Measurements from ENCODE around the gene MIP. TPM values are rescaled to one million over a fixed set of nuclear protein-coding genes. Genes with fewer than 3 reads are reported as not detected.

MIP gene
- total and polyA plus RNA-seq, 2 of the 4 experiments (the other 2 are of a cell fraction) = not detected

DNA sequence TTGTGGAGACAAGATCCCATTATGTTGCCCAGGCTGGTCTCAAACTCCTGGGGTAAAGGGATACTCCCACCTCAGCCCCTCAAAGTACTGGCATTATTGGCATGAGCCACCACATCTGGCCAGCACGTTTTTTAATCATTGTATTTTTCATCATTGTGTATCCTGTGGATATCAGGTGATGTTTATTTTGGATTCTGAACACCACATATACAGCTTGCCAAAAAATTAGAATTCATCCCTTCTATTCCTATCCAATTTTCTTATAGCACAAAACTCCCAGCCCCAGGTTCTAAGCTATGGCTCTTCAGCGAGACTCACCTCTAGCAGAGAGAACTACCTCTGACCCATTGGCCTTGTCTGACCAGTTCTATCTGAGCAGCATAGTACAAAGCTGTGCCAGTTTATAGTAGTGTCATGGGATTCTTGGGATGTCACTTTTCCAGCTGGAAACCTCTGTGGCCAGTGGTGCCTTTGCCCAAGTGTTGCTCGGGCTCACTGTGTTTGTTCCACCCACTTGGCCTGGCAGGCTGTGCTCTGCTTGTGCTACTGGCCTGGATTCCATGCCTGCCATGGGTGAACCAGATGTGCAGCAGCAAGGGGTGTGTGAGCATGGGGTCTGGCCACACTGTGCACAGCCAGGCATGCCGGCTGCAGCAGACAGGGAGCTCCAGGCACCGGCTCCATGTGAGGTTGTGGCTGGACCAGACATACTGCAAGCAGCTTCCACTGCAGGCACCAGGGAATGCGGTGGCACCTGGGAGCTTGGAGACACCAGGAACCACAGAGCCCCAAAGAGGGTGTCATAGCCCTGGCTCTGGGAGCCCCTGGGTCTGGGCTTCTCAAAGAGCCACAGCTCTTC is 42.4 kb downstream of the MIP start:
- Histone ChIP-seq H3K9me1 (ENCODE audit: insufficient read depth, low read length) (no peaks in the 10 kb centered on the region), H2BK120ac (ENCODE audit: low read depth, low read length) (no peak overlapping the region), H3K27me3 (ENCODE audit: control insufficient read depth, insufficient read depth, low read length) (no peaks in the 10 kb centered on the region; the same call in 1 of the 2 replicates), H4K5ac (ENCODE audit: low read depth, low read length) (no peak overlapping the region), H4K91ac (ENCODE audit: insufficient read depth, low read depth, low read length) (no peak overlapping the region), H4K8ac (ENCODE audit: low read depth in 2 of 2, low read length in 2 of 2) (no peak overlapping the region), H3K4me2 (ENCODE audit: low read depth, low read length) (no peak overlapping the region), H3K27ac (ENCODE audit: insufficient read depth, low read length) (no peak overlapping the region), H3K56ac (ENCODE audit: extremely low read depth, insufficient read depth, low read length) (no peak overlapping the region), H3K79me1 (ENCODE audit: low read depth in 1 of 2, low read length in 2 of 2) (no peaks in the 10 kb centered on the region), H2BK5ac (ENCODE audit: low read depth, low read length, poor library complexity, severe bottlenecking) (no peak overlapping the region), H2BK15ac (ENCODE audit: low read depth, low read length) (no peak overlapping the region), H4K20me1 (ENCODE audit: insufficient read depth, low read length) (no peaks in the 10 kb centered on the region), H2BK20ac (ENCODE audit: low read depth, low read length) (no peak overlapping the region), H3K9ac (ENCODE audit: low read depth, low read length) (no peak overlapping the region), H3K18ac (ENCODE audit: low read depth, low read length) (no peak overlapping the region), H3K23ac (ENCODE audit: low read depth, low read length) (no peak overlapping the region), H3K14ac (replicated peaks; ENCODE audit: low read depth, low read length) (no peak overlapping the region), H3K4ac (ENCODE audit: low read depth, low read length) (no peak overlapping the region), H2AK5ac (ENCODE audit: low read depth, low read length) (no peak overlapping the region), H3K4me1 (ENCODE audit: control insufficient read depth, insufficient read depth, low read length) (no peaks in the 10 kb centered on the region), H2AK9ac (replicated peaks; ENCODE audit: low read depth, low read length, poor library complexity) (no peak overlapping the region), H3K9me3 (ENCODE audit: control insufficient read depth, insufficient read depth, low read length) (no peaks in the 10 kb centered on the region), H3K36me3 (ENCODE audit: control insufficient read depth, insufficient read depth, low read length) (no peaks in the 10 kb centered on the region), H3K4me3 (ENCODE audit: insufficient read depth, low read depth, low read length) (no peak overlapping the region), H2AFZ (replicated peaks; ENCODE audit: low read length, poor library complexity) (no peak overlapping the region)
- DNase-seq (no peak), ATAC-seq (ENCODE audit: low read depth) (no peak)
- dilution Hi-C loops (cut with HindIII; ENCODE audit: low sequenced_read_pairs, unreplicated experiment) (no loop called here), intact Hi-C loops (cut with micrococcal nuclease) (no loop called here), in situ Hi-C loops (cut with MboI; ENCODE audit: low sequenced_read_pairs) (no loop called here)
- no TSS peak for BruUV-seq (replicated peaks)
- ChIA-PET POLR2A (ENCODE audit: unreplicated experiment) (no interaction called here), CTCF (no interaction called here)
- WGBS, 2 experiments (ENCODE audit: extremely low coverage in 2 of 2, insufficient read length in 1 of 2) = 100% methylated on average over 1 of the region's 6 CpGs; no CpG with 5 or more reads in 1 of the 2 experiments
- TF ChIP-seq SMC3 (IDR thresholded peaks at IDR 0.05; ENCODE audit: low read depth, low read length) (no peak), RCOR1 (IDR thresholded peaks at IDR 0.05; ENCODE audit: insufficient replicate concordance, low read length) (no peak), MAFK (IDR thresholded peaks at IDR 0.05; ENCODE audit: low read depth, low read length) (no peak), MXI1 (IDR thresholded peaks at IDR 0.05; ENCODE audit: borderline replicate concordance, low read depth, low read length) (no peak), NFE2L2 (IDR thresholded peaks at IDR 0.05; ENCODE audit: low read depth, low read length) (no peak), MAZ (IDR thresholded peaks at IDR 0.05; ENCODE audit: borderline replicate concordance, low read depth, low read length) (no peak), POLR2A (IDR thresholded peaks at IDR 0.05; ENCODE audit: low read depth, low read length) (no peak), CEBPB (IDR thresholded peaks at IDR 0.05; ENCODE audit: low read depth, low read length) (no peak), RAD21 (IDR thresholded peaks at IDR 0.05; ENCODE audit: low read length) (no peak)
- TF ChIP-seq, protein P1, sequence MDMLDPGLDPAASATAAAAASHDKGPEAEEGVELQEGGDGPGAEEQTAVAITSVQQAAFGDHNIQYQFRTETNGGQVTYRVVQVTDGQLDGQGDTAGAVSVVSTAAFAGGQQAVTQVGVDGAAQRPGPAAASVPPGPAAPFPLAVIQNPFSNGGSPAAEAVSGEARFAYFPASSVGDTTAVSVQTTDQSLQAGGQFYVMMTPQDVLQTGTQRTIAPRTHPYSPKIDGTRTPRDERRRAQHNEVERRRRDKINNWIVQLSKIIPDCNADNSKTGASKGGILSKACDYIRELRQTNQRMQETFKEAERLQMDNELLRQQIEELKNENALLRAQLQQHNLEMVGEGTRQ (IDR thresholded peaks at IDR 0.05; ENCODE audit: low read depth, low read length) = no peak
